Karpas-422 (cell line): ENCODE data around the gene NEU4. TPM values are rescaled to one million over a fixed set of nuclear protein-coding genes. Genes with fewer than 3 reads are reported as not detected.
"Not testable (repeated sequence)": the region's sequence is repeated elsewhere in the genome, so short reads cannot be mapped to it uniquely, and the experiment has no call there.

Experiments
- DNase-seq: peaks from one replicate; pipeline ENCODE4 v3.0.0-alpha.2; 2015
- H2AFZ ChIP-seq: fragments of 200-600 bp; sonication (generic); 2 replicates; pipeline ENCODE4 v1.6.1; 2014; ENCODE audit warnings: antibody characterized with exemption, low read length, mixed read lengths
- H3K27ac ChIP-seq: fragments of 200-600 bp; sonication (generic); 2 replicates; pipeline ENCODE4 v1.5.1; 2014; ENCODE audit warnings: mild to moderate bottlenecking, low read length, moderate library complexity
- H3K27me3 ChIP-seq: fragments of 200-600 bp; sonication (generic); 2 replicates; pipeline ENCODE4 v1.6.1; 2014; ENCODE audit warnings: low read length, mixed read lengths
- H3K36me3 ChIP-seq: fragments of 200-600 bp; sonication (generic); 2 replicates; pipeline ENCODE4 v1.6.1; 2014; ENCODE audit warnings: low read length, mixed read lengths; ENCODE audit not compliant: insufficient read depth
- H3K4me1 ChIP-seq: fragments of 200-600 bp; sonication (generic); 2 replicates; pipeline ENCODE4 v1.6.1; 2014; ENCODE audit warnings: mild to moderate bottlenecking, low read length, mixed read lengths
- H3K4me2 ChIP-seq: fragments of 200-600 bp; sonication (generic); 2 replicates; pipeline ENCODE4 v1.6.1; 2014; ENCODE audit warnings: low read length, low read depth, mild to moderate bottlenecking; ENCODE audit not compliant: poor library complexity, severe bottlenecking
- H3K4me3 ChIP-seq: fragments of 200-600 bp; sonication (generic); 2 replicates; pipeline ENCODE4 v1.5.1; 2014; ENCODE audit warnings: mild to moderate bottlenecking, antibody characterized with exemption, low read length, mixed read lengths
- H3K79me2 ChIP-seq: fragments of 200-600 bp; sonication (generic); 2 replicates; pipeline ENCODE4 v1.6.1; 2014; ENCODE audit warnings: mild to moderate bottlenecking, low read length, mixed read lengths
- H3K9ac ChIP-seq: fragments of 200-600 bp; sonication (generic); 2 replicates; pipeline ENCODE4 v1.6.0; 2014; ENCODE audit warnings: low read length
- H3K9me2 ChIP-seq: fragments of 200-600 bp; sonication (generic), shearing (Covaris generic); replicated peaks from 2 replicates; pipeline ENCODE4 v1.6.0; 2014; ENCODE audit warnings: mild to moderate bottlenecking, low read length, moderate library complexity; ENCODE audit not compliant: insufficient read depth
- H3K9me3 ChIP-seq: fragments of 300-700, 200-600 bp; sonication (generic); 2 replicates; pipeline ENCODE4 v1.6.1; 2014; ENCODE audit warnings: low read length, mixed read lengths
- H4K20me1 ChIP-seq: fragments of 200-600 bp; sonication (generic); 2 replicates; pipeline ENCODE4 v1.6.1; 2014; ENCODE audit warnings: mild to moderate bottlenecking, antibody characterized with exemption, low read length, low read depth; ENCODE audit not compliant: insufficient read depth
- total RNA-seq: library from RNA; depleted of rRNA; stranded (reverse); fragments of >200 nt; shearing (Covaris generic); gene quantifications from 2 replicates; pipeline ENCODE4 v1.2.3, GENCODE V29; 2014; ENCODE audit warnings: low replicate concordance

The NEU4 gene
- total RNA-seq, 1 experiment from 2014 or later = not detected

DNA sequence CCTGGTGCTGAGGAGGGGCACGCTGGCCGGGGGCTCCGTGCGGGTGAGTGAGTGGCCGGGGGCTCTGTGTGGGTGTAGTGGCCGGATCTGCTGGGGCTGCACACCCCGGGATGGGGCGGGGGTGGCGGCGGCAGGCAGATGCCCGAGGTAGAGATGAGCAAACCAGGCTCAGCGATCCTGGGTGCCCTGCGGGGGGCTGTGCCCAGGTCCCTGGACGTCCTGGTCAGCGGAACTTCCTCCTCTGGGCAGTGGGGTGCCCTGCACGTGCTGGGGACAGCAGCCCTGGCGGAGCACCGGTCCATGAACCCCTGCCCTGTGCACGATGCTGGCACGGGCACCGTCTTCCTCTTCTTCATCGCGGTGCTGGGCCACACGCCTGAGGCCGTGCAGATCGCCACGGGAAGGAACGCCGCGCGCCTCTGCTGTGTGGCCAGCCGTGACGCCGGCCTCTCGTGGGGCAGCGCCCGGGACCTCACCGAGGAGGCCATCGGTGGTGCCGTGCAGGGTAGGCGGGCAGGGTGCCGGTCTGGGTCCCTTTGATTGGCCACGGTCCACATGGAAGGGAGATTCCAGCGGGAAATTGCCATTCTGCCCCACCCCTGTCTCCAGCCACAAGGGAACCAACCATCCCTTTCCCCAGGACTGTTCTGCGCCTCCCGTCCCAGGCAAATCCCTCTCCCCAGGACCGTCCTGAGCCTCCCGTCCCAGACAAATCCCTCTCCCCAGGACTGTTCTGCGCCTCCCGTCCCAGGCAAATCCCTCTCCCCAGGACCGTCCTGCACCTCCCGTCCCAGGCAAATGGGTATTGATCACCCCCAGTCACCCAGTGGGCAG is 5.9 kb downstream of the NEU4 start:
- Histone ChIP-seq H3K27me3 (no peaks in the 10 kb centered on the region), H3K36me3 (no peaks in the 10 kb centered on the region), H3K4me2 (no peak overlapping the region), H3K9me3 (no peaks in the 10 kb centered on the region), H3K27ac (no peak overlapping the region), H4K20me1 (no peaks in the 10 kb centered on the region), H3K4me1 (no peaks in the 10 kb centered on the region), H3K9me2 (no peaks in the 10 kb centered on the region), H3K9ac (no peak overlapping the region), H2AFZ (no peak overlapping the region), H3K4me3 (no peak overlapping the region), H3K79me2 (no peaks in the 10 kb centered on the region)
- DNase-seq = no peak

DNA sequence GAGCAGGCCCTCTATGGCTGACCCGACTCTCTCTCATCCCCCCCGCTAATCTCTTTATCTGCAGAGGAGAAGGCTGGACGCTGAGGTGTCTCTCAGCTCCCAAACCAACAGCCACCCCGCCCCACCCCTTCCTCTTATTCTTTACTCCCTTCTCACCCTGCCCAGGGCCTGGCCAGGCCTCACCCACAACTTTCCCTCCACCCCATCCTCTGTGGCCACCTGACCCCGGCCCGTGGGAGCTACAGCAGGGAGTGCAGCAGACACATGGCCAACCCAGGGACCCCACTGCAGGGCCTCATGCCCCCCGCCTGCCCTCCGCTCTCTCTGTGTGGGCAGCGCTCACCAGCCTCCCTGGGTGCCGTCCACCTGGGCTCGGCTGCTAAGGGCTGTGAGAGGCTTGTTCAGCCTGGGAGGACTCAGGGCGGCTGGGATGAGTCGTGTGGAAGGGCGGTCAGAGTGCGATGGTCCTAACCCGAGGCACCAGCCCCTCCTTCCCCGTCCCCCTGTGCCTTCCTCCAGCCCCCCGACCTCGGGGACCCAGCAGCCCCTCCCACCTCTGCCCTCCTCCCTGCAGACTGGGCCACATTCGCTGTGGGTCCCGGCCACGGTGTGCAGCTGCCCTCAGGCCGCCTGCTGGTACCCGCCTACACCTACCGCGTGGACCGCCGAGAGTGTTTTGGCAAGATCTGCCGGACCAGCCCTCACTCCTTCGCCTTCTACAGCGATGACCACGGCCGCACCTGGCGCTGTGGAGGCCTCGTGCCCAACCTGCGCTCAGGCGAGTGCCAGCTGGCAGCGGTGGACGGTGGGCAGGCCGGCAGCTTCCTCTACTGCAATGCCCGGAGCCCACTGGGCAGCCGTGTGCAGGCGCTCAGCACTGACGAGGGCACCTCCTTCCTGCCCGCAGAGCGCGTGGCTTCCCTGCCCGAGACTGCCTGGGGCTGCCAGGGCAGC is 6.8 kb downstream of the NEU4 start:
- Histone ChIP-seq H3K36me3 (no peaks in the 10 kb centered on the region), H4K20me1 (no peaks in the 10 kb centered on the region), H3K27me3 (no peaks in the 10 kb centered on the region), H3K4me1 (no peaks in the 10 kb centered on the region), H2AFZ (no peak overlapping the region), H3K9ac (no peak overlapping the region), H3K9me2 (no peaks in the 10 kb centered on the region), H3K27ac (no peak overlapping the region), H3K79me2 (no peaks in the 10 kb centered on the region), H3K4me2 (no peak overlapping the region), H3K4me3 (no peak overlapping the region), H3K9me3 (no peaks in the 10 kb centered on the region)
- DNase-seq = no peak

DNA sequence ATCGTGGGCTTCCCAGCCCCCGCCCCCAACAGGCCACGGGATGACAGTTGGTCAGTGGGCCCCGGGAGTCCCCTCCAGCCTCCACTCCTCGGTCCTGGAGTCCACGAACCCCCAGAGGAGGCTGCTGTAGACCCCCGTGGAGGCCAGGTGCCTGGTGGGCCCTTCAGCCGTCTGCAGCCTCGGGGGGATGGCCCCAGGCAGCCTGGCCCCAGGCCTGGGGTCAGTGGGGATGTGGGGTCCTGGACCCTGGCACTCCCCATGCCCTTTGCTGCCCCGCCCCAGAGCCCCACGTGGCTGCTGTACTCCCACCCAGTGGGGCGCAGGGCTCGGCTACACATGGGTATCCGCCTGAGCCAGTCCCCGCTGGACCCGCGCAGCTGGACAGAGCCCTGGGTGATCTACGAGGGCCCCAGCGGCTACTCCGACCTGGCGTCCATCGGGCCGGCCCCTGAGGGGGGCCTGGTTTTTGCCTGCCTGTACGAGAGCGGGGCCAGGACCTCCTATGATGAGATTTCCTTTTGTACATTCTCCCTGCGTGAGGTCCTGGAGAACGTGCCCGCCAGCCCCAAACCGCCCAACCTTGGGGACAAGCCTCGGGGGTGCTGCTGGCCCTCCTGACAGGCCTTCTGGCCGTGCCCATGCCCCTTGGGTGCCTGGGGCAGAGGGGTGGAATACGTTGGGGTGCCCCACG is 7.6 kb downstream of the NEU4 start:
- no peak for DNase-seq
- Histone ChIP-seq H3K4me2 (no peak overlapping the region), H3K4me1 (no peaks in the 10 kb centered on the region), H4K20me1 (no peaks in the 10 kb centered on the region), H3K36me3 (no peaks in the 10 kb centered on the region), H3K9me2 (no peaks in the 10 kb centered on the region), H3K79me2 (no peaks in the 10 kb centered on the region), H3K27ac (no peak overlapping the region), H2AFZ (no peak overlapping the region), H3K27me3 (no peaks in the 10 kb centered on the region), H3K9ac (no peak overlapping the region), H3K4me3 (no peak overlapping the region), H3K9me3 (no peaks in the 10 kb centered on the region)

DNA sequence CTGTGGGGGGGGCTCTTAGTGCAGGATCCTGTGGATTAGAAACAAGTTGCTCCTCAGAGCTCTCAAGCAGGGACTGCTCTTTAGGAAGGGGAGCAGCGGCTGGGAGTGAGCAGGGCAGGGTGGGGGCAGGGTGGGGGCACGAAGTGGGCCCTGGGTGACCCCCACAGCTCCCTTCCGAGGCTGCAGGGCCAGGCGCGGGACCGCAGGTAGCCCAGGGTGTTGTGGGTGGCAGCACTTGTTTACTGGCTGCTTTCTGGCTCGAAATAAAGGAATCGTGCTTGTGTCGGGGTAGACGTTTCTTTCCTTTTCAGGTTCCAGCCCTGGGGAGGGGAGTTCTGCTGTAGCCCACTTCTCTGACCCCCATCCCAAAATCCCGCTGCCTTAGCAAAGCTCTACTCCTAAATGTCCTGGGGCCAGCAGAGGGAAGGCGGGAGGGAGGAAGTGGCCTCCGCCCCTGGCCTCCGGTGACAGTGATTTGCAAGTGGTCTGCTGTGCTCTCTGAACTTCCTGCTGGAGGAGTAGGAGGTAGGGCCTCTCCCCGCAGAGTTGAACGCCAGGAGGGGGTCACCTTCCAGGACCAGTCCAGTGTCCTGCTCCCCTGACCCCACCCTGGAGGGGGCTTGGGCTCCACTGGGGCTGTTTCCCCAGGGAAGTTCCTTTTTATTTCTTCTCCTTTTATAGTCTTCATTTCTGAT is 8.3 kb downstream of the NEU4 start:
- H3K4me3 ChIP-seq = no peak overlapping the region
- no peaks in the 10 kb centered on the region for H3K27me3 ChIP-seq
- no peaks in the 10 kb centered on the region for H3K79me2 ChIP-seq
- H3K27ac ChIP-seq = no peak overlapping the region
- H3K4me2 ChIP-seq = no peak overlapping the region
- H3K36me3 ChIP-seq = no peaks in the 10 kb centered on the region
- no peaks in the 10 kb centered on the region for H3K9me3 ChIP-seq
- no peak overlapping the region for H3K9ac ChIP-seq
- no peaks in the 10 kb centered on the region for H3K4me1 ChIP-seq
- H2AFZ ChIP-seq = no peak overlapping the region
- no peaks in the 10 kb centered on the region for H3K9me2 ChIP-seq
- no peaks in the 10 kb centered on the region for H4K20me1 ChIP-seq
- no peak for DNase-seq

DNA sequence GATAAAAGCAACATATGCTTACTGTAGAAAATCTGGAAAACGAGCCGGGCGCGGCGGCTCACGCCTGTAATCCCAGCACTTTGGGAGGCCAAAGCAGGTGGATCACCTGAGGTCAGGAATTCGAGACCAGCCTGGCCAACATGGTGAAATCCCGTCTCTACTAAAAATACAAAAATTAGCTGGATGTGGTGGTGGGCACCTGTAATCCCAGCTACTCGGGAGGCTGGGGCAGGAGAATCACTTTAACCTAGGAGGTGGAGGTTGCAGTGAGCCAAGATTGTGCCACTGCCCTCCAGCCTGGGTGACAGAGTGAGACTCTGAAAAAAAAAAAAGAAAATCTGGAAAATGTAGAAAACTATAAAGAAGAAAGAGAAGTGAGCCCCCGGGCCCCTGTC is 8.8 kb downstream of the NEU4 start:
- H3K9me3 ChIP-seq, H3K27ac ChIP-seq, H3K36me3 ChIP-seq, H3K4me2 ChIP-seq, H4K20me1 ChIP-seq, H3K79me2 ChIP-seq, H3K4me3 ChIP-seq, H2AFZ ChIP-seq, H3K4me1 ChIP-seq, DNase-seq, H3K9me2 ChIP-seq, H3K27me3 ChIP-seq, H3K9ac ChIP-seq: not testable (repeated sequence)

DNA sequence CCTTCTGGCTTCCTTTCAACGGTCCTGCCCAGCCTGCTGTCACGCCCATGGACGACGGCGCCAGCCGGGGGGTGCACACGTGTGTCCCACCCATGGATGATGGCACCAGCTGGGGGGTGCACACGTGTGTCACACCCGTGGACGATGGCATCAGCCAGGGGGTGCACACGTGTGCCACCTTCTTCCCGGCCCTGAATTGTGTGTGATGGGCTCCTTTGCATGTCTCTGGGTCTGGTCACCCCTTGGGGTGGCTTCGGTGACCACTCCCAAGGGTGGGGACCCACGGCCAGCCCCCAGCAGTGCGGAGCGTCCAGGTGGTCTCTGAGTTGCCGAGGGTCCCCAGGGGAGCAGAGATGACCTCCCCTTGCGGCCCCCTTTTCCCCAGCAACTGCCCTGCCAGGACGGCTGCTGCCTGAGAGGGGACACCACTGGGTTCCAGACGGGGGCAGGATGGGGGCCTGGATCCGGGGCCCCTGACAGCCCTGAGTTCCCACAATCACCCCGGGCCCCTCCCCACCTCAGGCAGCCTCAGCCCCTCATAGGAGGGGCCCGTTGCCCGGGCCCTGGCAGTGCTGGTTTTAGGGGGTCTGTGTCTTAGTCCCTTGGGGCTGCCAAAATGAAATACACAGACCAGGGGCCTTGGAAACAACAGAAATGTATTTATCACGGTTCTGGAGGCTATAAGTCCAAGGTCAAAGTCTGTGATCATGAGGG is 9.4 kb downstream of the NEU4 start:
- Histone ChIP-seq H3K9ac (no peak overlapping the region), H3K36me3 (no peaks in the 10 kb centered on the region), H3K27me3 (no peaks in the 10 kb centered on the region), H3K9me3 (no peaks in the 10 kb centered on the region; the same call in 1 of the 2 replicates), H4K20me1 (no peaks in the 10 kb centered on the region), H3K4me2 (no peak overlapping the region), H3K9me2 (no peaks in the 10 kb centered on the region), H3K4me1 (no peaks in the 10 kb centered on the region), H3K27ac (no peak overlapping the region), H3K79me2 (no peaks in the 10 kb centered on the region), H2AFZ (no peak overlapping the region), H3K4me3 (no peak overlapping the region)
- no peak for DNase-seq

DNA sequence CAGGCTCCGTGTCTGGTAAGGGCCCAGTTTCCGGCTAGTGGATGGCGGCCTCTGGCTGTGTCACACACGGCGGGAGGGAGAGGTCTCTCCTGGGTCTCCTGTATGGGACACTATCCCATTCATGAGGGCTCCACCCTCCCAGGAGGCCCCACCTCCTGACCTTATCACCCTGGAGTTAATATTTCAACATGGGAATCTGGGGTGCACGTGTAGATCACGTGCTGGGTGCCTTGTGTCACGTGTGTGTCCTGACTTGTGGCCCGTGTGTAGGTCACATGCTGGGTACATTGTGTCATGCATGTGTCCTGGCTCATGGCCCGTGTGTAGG is 9.9 kb downstream of the NEU4 start:
- no peak for DNase-seq
- Histone ChIP-seq H3K9me2 (no peaks in the 10 kb centered on the region), H3K4me1 (no peaks in the 10 kb centered on the region), H3K4me3 (no peak overlapping the region), H3K4me2 (no peak overlapping the region), H2AFZ (no peak overlapping the region), H3K27ac (no peak overlapping the region), H3K36me3 (no peaks in the 10 kb centered on the region), H3K9ac (no peak overlapping the region), H3K9me3 (no peaks in the 10 kb centered on the region; the same call in 1 of the 2 replicates), H3K27me3 (no peaks in the 10 kb centered on the region), H4K20me1 (no peaks in the 10 kb centered on the region), H3K79me2 (no peaks in the 10 kb centered on the region)
